ENCODE measurements around the gene OLFML2A. TPM values are rescaled to one million over a fixed set of nuclear protein-coding genes. Genes with fewer than 3 reads are reported as not detected.
"Not testable (repeated sequence)": the region's sequence is repeated elsewhere in the genome, so short reads cannot be mapped to it uniquely, and the experiment has no call there.

OLFML2A gene
- total RNA-seq, 2 donors from 2014 or later, result 19.4 to 24.6 TPM

- not testable (repeated sequence) for DNase-seq
Observed at GRCh38 chr9:124772877-124773276, 4.1 kb upstream of the OLFML2A start.

GRCh38 chr9:124773473-124774128, 3.3 kb upstream of the OLFML2A start:
- ATAC-seq, result no peak
- DNase-seq, result no peak
- intact Hi-C loops (cut with DNase I), result loop anchor here (1.0 to 10.0 kb wide), 3 partner anchors 79 to 601 kb away; partner anchors contain the start of gene WDR38 (in 2 of the 2)

More at GRCh38 chr9:124772877-124773276, 4.1 kb upstream of the OLFML2A start:
- not testable (repeated sequence) for ATAC-seq
- intact Hi-C loops (cut with DNase I), result loop anchor here (2.0 to 10.0 kb wide), 2 partner anchors 80 to 602 kb away; partner anchors contain the start of gene WDR38 (in 1 of the 2)

- ATAC-seq (peak in 1 of 2 donors; percentile 10), DNase-seq (peak; percentile 85)
- intact Hi-C loops (cut with DNase I), result loop anchor here (1.0 to 10.0 kb wide), 2 partner anchors 79 to 600 kb away; partner anchors contain the start of gene WDR38 (in 1 of the 2)
Observed at GRCh38 chr9:124774129-124774978, 2.6 kb upstream of the OLFML2A start.

- intact Hi-C loops (cut with DNase I), result loop anchor here (10.0 kb wide), 1 partner anchor 598 kb away; no protein-coding TSS in a partner anchor
- no peak for DNase-seq
Observed at GRCh38 chr9:124776618-124776953, 347 bp upstream of the OLFML2A start.

DNA sequence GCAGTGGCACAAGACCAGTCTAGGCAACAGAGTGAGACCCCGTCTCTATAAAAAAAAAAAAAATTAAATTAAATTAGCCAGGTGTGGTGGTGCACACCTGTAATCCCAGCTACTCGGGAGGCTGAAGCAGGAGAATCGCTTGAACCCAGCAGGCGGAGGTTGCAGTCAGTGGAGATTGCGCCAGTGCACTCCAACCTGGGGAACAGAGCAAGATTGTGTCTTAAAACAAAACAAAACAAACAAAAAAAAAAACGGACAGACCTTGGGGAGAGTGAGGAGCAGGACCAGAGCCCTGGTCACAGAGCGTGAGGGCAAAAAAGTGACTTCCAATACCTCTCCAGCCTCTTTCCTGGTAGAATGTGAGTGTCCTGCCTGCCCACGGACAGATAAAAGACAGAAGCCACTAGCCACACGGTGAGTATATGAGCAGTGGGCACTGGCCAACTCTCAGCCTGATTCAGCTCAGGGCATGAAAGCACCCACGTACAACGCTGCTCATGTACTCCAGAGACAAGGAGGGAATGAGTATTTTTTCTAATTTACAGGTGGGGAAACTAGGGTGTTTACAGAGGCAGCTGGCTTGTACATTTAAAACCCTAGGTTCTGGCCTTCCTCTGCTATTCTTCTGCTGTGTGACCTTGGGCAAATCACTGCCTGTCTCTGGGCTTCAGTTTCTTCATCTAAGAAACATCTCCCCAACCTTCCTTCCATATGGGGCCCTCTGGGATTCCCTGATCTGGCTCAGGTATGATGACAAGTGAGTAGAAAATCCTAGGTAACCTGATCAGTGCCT, 1.8 kb downstream of the OLFML2A start:
- ATAC-seq, result no peak
- no peak for DNase-seq
- intact Hi-C loops (cut with DNase I), result loop anchor here (10.0 kb wide), 1 partner anchor 596 kb away; no protein-coding TSS in a partner anchor

More at GRCh38 chr9:124776618-124776953, 347 bp upstream of the OLFML2A start:
- ATAC-seq, result no peak

DNA sequence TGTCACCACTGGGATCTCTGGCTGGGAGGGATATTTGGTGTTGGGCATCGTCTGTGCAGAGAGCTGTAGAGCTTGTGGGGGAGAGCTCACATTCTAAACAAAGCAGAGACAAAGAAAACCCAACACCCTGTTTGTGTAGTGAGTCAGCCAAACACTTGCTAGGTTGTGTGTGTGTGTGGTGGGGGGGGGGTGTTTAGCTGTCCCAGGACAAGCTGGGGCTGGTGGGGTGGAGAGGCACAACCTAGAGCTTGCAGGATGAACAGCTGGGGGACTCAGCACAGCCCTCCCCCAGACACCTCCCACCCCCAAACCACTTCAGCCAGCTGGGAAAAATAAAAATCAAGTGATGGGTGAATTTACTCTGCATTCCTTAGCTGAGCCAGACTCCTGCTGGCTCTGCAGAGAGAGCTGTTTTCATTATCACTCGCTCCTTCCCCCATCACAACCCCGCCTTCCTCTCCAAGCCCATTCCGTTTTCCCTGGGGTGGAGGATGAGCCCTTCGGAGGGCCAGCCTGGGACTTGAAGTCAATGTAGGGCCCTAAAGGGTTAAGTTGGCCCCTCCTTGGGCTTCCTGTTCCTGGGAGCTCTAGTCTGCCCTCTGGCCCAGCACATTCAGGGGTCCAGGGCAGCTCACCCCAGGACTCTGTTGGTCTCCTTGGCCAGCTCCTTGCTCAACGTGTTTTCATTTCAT, 2.6 kb downstream of the OLFML2A start:
- intact Hi-C loops (cut with DNase I), result loop anchor here (5.0 to 10.0 kb wide), 2 partner anchors 53 to 595 kb away; no protein-coding TSS in a partner anchor
- no peak for DNase-seq
- peak; percentile 25 to 61 for ATAC-seq

DNA sequence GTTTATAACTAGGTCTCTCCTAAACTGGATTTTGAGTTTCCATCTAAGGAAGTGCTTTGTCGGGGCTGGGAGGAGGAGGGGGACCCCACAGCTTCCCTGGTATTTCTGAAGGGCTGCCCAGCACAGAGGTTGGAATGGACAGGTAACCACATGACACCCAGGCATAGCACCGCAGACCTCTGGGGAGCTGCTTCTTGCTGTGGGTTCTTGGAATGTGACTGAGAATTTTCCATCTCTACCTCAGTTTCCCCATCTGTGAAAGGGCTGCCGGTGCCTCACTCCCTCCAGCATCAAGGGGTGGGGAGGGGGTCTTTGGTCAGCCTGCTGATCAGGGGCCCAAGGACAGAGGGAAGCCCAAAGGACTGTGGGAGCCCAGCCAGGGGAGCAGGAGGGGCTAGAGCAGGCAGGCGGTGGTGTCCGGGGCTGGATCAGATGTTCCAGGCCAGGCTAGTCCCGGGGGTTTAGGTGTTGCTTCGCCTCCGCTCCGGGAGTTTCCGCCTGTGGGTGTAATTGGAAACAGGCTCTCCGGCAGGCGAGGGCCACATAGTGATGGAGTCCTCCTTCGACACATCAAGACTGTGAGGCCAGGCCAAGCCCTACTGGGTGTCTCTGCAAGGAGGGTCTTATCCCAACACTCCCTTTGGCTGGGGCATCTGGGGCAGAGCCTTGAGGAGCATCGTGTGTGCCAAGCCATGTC, 3.3 kb downstream of the OLFML2A start:
- DNase-seq (no peak), ATAC-seq (peak; percentile 10 to 27)
- intact Hi-C loops (cut with DNase I), result loop anchor here in 1 of 2 donors (5.0 kb wide), 1 partner anchor 52 kb away; no protein-coding TSS in a partner anchor

- intact Hi-C loops (cut with DNase I), result loop anchor here in 1 of 2 donors (5.0 kb wide), 1 partner anchor 52 kb away; no protein-coding TSS in a partner anchor
Observed at GRCh38 chr9:124780757-124781151, 3.8 kb downstream of the OLFML2A start.

GRCh38 chr9:124781967-124782660, 5.2 kb downstream of the OLFML2A start:
- DNase-seq, result no peak
- ATAC-seq, result no peak
- intact Hi-C loops (cut with DNase I), result loop anchor here in 1 of 2 donors (5.0 kb wide), 1 partner anchor 50 kb away; no protein-coding TSS in a partner anchor

More at GRCh38 chr9:124780757-124781151, 3.8 kb downstream of the OLFML2A start:
- no peak for ATAC-seq
- no peak for DNase-seq

- intact Hi-C loops (cut with DNase I), result loop anchor here in 1 of 2 donors (5.0 kb wide), 1 partner anchor 49 kb away; no protein-coding TSS in a partner anchor
- DNase-seq, result no peak
- no peak for ATAC-seq
Observed at GRCh38 chr9:124782661-124783574, 6.0 kb downstream of the OLFML2A start.

DNA sequence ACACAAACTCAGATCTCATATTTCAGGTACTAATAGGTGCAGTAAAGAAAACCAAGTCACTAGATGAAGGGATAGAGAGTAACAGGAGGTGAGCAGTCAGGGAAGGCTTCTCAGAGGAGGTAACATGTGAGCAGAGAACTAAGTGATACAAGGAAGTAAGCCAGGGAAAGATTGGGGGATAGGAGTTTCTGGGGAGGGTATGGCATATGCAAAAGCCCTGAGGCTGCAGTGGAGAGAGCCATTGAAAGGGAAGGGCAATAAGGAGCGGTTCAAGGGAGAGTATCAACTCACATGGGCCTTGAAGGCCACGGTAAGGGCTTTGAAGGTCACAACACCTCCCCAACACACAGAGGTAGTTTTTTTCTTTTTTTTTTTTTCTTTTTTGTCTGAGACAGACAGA, 6.9 kb downstream of the OLFML2A start:
- no peak for DNase-seq
- intact Hi-C loops (cut with DNase I), result loop anchor here in 1 of 2 donors (5.0 kb wide), 1 partner anchor 48 kb away; no protein-coding TSS in a partner anchor

GRCh38 chr9:124784509-124784908, 7.6 kb downstream of the OLFML2A start:
- intact Hi-C loops (cut with DNase I), result loop anchor here in 1 of 2 donors (5.0 kb wide), 1 partner anchor 48 kb away; no protein-coding TSS in a partner anchor
- ATAC-seq (peak in 1 of 2 donors; percentile 44), DNase-seq (no peak)

More for the DNA sequence above, 6.9 kb downstream of the OLFML2A start:
- ATAC-seq, result no peak

DNA sequence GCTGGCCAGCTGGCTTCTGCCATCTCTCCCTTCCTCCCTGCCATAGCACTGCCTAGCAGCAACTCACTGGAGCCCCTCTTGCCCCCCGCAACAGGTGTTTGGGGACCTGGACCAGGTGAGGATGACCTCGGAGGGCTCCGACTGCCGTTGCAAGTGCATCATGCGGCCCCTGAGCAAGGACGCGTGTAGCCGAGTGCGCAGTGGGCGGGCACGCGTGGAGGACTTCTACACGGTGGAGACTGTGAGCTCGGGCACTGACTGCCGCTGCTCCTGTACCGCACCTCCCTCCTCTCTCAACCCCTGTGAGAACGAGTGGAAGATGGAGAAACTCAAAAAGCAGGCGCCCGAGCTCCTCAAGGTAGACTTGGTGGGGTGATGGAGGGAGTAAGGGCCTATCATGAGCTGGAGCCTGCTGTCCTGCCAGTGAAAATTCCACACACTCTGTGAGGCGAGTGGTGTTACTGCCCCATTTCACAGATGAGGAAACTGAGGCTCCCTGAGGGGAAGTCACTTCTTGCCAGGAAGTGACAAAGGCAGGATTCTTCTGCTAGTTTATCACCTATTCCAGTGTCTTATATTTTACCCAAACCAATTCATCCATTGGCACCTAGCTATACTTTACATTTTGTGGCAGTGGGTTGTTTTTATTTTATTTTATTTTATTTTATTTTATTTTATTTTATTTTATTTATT, 10.1 kb downstream of the OLFML2A start:
- no peak for DNase-seq
- ATAC-seq, result no peak
- intact Hi-C loops (cut with DNase I), result no loop called here

- intact Hi-C loops (cut with DNase I), result no loop called here
- no peak for ATAC-seq
- no peak for DNase-seq
Observed at GRCh38 chr9:124788542-124789217, 11.7 kb downstream of the OLFML2A start.

DNA sequence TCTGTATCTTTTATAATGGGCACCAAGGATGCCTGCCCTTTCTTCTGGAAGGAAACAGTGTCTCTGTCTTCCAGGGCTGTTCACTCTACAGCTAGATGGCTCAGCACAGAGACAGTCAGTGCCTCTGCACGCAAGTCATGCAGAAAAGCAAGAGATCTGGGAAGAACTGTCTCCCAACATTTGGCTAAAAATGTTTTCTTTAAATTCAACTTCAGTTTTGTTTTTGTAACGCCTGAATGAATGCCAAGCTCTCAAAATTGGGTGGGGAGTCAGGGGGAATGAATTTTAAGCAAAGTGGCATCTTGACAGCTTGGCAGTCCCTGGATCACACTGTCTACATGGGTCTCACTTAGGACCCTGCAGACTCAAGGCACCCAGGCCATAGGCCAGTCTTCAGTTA, 12.6 kb downstream of the OLFML2A start:
- no peak for ATAC-seq
- intact Hi-C loops (cut with DNase I), result no loop called here
- no peak for DNase-seq
